Fibroblast of pulmonary artery (primary cell): ENCODE data around the gene KSR1.
"Not testable (repeated sequence)": the region's sequence is repeated elsewhere in the genome, so short reads cannot be mapped to it uniquely, and the experiment has no call there.

Experiments
- DNase-seq: peaks from one replicate; pipeline ENCODE4 v3.0.0-alpha.2; 2010; ENCODE audit warnings: low read depth
- H3K4me3 ChIP-seq: replicated peaks from 2 replicates; pipeline ENCODE4 v1.5.1; 2011; ENCODE audit warnings: low read depth, mild to moderate bottlenecking, control low read depth, low read length, moderate library complexity
- TF ChIP-seq, protein P1 (sequence below): IDR thresholded peaks from 2 replicates; pipeline ENCODE4 v1.5.1; 2011; ENCODE audit warnings: mild to moderate bottlenecking, control low read depth, low read length, inconsistent platforms; ENCODE audit errors: missing control alignments

Gene KSR1

DNA sequence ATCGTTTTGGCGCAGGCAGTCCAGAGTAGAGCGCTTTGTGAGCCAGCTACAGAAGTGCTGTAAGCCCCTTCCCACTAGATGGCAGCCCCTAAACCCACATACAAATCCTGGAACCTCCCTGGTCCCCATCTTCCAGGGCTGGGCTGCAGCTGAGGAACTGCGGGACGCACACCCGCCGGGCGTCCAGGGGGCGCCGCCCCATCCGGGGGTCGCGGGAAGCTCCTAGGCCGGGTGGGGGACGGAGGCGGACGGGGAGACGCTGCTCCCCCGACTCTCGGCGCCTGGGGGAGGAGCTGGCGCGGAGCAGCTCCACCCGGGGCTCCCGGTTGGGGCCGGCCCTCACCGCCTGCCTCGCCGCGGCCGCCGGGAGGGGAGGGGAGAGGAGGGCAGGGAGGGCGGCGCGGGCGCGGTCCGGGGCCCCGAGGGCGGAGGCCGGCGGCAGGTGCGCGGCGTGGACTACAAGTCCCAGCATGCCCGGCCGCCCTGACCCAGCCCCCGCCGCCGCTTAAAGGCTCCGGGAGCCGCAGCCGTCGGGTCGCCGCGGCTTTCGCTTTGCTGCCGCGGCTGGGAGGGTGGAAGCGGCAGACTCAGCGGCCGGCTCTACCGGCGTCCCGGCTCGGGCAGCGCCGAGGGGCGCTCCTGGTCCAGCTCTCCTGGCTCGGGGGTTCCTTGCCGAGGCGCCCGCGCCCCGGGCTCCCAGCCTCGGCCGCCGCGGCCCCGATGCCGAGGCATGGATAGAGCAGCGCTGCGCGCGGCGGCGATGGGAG is at the start of gene KSR1:
TSS of gene KSR1 (plus strand) at position 535 of the 767 bp plus-strand sequence. CDS start at position 731, 196 bp downstream.
- peak within 1 kb of the TSS; percentile 89 for H3K4me3 ChIP-seq
- TF ChIP-seq, protein P1, sequence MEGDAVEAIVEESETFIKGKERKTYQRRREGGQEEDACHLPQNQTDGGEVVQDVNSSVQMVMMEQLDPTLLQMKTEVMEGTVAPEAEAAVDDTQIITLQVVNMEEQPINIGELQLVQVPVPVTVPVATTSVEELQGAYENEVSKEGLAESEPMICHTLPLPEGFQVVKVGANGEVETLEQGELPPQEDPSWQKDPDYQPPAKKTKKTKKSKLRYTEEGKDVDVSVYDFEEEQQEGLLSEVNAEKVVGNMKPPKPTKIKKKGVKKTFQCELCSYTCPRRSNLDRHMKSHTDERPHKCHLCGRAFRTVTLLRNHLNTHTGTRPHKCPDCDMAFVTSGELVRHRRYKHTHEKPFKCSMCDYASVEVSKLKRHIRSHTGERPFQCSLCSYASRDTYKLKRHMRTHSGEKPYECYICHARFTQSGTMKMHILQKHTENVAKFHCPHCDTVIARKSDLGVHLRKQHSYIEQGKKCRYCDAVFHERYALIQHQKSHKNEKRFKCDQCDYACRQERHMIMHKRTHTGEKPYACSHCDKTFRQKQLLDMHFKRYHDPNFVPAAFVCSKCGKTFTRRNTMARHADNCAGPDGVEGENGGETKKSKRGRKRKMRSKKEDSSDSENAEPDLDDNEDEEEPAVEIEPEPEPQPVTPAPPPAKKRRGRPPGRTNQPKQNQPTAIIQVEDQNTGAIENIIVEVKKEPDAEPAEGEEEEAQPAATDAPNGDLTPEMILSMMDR, result peak; percentile 47
- peak; percentile 74 for DNase-seq

DNA sequence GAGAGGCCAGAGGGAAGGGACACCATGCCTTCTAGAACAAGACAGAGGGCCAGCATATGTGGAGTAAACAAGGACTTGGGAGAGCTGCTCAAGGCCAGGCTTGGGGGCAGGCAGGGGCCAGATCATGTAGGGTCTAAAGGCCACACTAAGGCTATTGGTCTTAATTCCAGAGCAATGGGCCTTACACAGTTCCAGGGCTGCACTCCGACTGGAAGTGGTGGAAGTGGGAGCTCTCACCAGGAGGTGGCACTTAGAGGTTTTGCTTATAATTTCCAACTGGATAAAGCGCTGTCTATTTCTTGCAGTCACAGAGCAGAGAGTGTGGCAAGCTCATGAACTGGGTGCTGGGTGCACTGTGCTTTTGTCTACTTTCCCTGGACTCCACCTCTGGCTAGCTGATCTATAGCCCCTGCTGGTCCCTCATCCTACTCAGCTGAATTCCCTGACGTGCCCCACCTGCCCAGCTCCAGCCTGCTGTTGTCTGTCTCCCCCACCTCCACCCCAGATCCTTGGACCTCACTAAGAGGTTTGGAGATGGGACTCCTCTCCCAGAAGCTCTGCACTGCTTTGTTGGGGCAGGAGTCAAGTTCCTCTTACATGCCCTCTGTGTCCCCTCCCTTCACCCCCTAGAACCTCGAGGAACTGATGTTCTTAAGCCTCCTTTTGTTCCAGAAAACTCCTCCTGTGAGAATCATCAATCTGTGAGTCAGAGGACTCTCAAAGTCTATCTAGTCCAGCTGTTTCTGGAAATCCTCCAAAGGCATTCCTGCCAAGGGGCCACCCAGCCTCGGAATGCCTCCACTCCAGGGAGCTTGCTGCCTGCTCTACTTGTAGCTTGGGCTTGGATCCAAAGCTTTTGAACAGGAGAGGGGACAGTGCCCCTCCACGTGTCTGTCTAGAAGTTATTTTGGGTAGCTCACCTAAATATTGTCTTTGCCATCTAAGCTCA is 48.1 kb upstream of the KSR1 start:
- DNase-seq, result peak; percentile 80
- TF ChIP-seq, protein P1, result no peak
- H3K4me3 ChIP-seq, result no peak overlapping the region

DNA sequence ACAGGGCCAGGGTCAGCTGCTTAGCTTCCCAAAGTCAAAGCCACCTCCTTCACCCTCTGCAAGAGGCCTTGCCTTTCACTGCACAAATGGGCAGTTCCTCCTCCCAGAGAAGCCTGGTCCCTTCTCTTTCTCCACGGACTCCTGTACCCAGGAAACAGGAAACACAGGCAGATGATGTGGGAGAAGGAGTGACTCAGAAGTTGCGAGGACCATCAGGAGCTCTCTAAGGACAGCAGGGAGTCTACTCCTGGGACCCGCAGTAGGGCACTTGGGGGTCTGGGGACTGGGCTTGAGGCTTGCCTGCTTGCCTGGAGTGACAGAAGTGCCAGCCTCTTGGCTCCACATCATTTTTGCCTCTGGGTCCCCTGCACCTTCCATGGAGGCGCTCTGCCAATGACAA is 47.4 kb upstream of the KSR1 start:
- no peak overlapping the region for H3K4me3 ChIP-seq
- peak; percentile 44 for DNase-seq
- TF ChIP-seq, protein P1, result no peak

DNA sequence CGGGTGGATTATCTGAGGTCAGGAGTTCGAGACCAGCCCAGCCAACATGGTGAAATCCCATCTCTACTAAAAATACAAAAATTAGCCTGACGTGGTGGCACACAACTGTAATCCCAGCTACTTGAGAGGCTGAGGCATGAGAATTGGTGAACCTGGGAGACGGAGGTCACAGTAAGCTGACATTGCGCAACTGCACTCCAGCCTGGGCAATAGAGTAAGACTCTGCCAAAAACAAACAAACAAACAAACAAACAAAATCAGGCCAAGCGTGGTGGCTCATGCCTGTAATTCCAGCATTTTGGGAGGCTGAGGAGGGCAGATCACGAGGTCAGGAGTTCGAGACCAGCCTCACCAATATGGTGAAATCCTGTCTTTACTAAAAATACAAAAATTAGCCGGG is 44.1 kb upstream of the KSR1 start:
- H3K4me3 ChIP-seq, DNase-seq: not testable (repeated sequence)

DNA sequence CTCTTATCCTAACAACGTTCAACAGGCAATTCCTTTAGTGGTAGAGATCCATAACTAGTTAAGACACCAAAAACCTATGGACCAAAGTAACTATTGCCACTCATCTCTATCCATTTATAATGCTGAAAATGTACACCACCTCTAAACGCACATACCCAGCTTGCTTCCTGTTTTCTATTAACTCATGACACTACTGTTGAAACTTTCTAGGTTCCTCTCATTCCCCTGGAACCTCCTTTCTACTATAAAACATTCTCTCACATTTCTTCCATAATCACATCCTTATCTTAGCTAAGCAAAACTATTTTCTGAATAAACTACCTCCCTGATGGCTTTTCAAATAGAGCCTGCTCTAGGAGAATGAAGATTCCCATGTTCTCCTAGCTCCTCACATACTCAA is 42.9 kb upstream of the KSR1 start:
- TF ChIP-seq, protein P1, result no peak
- no peak overlapping the region for H3K4me3 ChIP-seq
- DNase-seq, result no peak

DNA sequence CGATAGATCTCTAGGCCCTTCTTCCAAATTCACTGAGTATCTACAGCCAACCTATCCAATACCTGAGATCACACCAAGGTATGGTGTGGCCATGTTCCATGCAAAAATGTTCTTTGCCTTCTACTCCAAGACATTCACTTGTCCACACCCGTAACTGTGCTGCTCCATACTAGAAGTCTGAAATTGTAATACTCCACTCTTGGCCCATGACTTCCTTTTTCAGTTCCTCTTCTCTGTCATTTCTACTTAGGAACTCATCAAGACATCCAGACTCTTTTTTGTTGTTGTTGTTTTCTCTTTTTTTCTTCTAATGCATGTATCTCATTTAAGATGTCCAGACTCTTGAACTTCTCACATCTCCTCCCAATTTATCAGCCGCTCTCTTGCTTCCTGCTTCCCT is 42.5 kb upstream of the KSR1 start:
- no peak for DNase-seq
- TF ChIP-seq, protein P1, result no peak
- H3K4me3 ChIP-seq, result no peak overlapping the region

DNA sequence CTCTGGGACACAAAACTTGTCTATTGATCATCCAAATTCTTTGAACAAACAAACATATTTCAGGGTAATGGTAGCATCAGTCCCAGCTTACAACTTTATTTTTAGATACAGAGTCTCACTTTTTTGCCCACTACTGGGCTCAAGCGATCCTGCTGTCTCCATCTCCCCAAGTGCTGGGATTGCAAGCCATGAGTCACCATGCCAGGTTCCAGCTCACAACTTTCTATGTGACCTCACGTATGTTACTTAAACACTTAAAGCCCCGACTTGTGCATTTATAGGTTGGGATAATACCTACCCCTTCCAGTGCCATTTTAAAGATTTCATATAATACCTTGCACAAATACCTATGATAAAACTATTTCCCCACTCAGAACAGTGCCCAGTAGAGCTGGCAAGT is 42.0 kb upstream of the KSR1 start:
- TF ChIP-seq, protein P1, result no peak
- no peak for DNase-seq
- H3K4me3 ChIP-seq, result no peak overlapping the region
